ENCODE results near the gene ANKRD30A.

DNA sequence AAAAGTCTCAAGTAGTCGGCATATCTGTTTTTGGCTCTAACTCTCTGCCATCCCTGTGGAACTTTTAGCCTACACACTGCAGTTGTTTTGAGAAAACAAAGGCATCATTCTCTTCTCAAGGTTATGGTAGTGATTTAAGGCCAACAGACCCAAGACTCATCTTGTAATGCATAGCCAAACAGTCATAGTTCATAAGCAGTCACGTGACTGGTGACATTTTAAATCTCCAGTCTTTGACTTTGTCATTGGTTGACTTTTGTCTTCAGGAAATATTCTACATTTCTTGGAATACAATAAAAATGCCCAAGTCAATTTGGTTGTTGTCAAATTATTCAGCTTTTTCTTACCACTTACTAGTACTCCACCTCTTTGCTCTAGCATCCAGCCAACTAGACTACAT is 114.8 kb downstream of the ANKRD30A start:
- TF ChIP-seq, protein P1, sequence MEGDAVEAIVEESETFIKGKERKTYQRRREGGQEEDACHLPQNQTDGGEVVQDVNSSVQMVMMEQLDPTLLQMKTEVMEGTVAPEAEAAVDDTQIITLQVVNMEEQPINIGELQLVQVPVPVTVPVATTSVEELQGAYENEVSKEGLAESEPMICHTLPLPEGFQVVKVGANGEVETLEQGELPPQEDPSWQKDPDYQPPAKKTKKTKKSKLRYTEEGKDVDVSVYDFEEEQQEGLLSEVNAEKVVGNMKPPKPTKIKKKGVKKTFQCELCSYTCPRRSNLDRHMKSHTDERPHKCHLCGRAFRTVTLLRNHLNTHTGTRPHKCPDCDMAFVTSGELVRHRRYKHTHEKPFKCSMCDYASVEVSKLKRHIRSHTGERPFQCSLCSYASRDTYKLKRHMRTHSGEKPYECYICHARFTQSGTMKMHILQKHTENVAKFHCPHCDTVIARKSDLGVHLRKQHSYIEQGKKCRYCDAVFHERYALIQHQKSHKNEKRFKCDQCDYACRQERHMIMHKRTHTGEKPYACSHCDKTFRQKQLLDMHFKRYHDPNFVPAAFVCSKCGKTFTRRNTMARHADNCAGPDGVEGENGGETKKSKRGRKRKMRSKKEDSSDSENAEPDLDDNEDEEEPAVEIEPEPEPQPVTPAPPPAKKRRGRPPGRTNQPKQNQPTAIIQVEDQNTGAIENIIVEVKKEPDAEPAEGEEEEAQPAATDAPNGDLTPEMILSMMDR (IDR thresholded peaks at IDR 0.05; ENCODE audit: poor library complexity, severe bottlenecking) = no peak
- TF ChIP-seq RAD21 (conservative IDR thresholded peaks at IDR 0.05) (no peak), POLR2AphosphoS5 (IDR thresholded peaks at IDR 0.05) (no peak)

Measured in neural cell (in vitro differentiated cells).